Fibroblast of peridontal ligament (primary cell): ENCODE data around the gene IL20.

Experiments
- DNase-seq: peaks from one replicate; pipeline ENCODE4 v3.0.0-alpha.2; 2010; ENCODE audit errors: extremely low read depth

Gene IL20

GRCh38 chr1:206878456-206878855 is 13.0 kb downstream of the IL20 start:
- no peak for DNase-seq

GRCh38 chr1:206880314-206880713 is 14.9 kb downstream of the IL20 start:
- no peak for DNase-seq

- DNase-seq: no peak
Measured at GRCh38 chr1:206882555-206882954, 17.1 kb downstream of the IL20 start.

GRCh38 chr1:206883160-206883559 is 17.7 kb downstream of the IL20 start:
- DNase-seq: peak; percentile 56

GRCh38 chr1:206883876-206884275 is 18.5 kb downstream of the IL20 start:
- DNase-seq: no peak

GRCh38 chr1:206885341-206886060 is 20.1 kb downstream of the IL20 start:
- DNase-seq: peak; percentile 64

- DNase-seq: no peak
Measured at GRCh38 chr1:206886831-206887230, 21.4 kb downstream of the IL20 start.

- DNase-seq: no peak
Measured at GRCh38 chr1:206887701-206888100, 22.3 kb downstream of the IL20 start.

GRCh38 chr1:206890125-206891060 is 25.0 kb downstream of the IL20 start:
- peak; percentile 65 for DNase-seq

- DNase-seq: no peak
Measured at GRCh38 chr1:206891412-206891811, 26.0 kb downstream of the IL20 start.

- DNase-seq: peak; percentile 79
Measured at GRCh38 chr1:206892351-206892984, 27.0 kb downstream of the IL20 start.

GRCh38 chr1:206893380-206893779 is 28.0 kb downstream of the IL20 start:
- DNase-seq: no peak

- DNase-seq: no peak
Measured at GRCh38 chr1:206895325-206895724, 29.9 kb downstream of the IL20 start.

- peak; percentile 74 for DNase-seq
Measured at GRCh38 chr1:206895837-206896242, 30.4 kb downstream of the IL20 start.

GRCh38 chr1:206896261-206896660 is 30.8 kb downstream of the IL20 start:
- DNase-seq: peak; percentile 79

GRCh38 chr1:206897175-206897574 is 31.8 kb downstream of the IL20 start, which contains the start of gene IL24:
IL24 (plus strand) TSS chr1:206897443; CDS start chr1:206897833, 390 bp downstream.
- no peak for DNase-seq

GRCh38 chr1:206898089-206898914 is 32.9 kb downstream of the IL20 start:
- peak; percentile 81 for DNase-seq

GRCh38 chr1:206898915-206899431 is 33.5 kb downstream of the IL20 start:
- DNase-seq: no peak

GRCh38 chr1:206899717-206900116 is 34.3 kb downstream of the IL20 start:
- no peak for DNase-seq

GRCh38 chr1:206900149-206900548 is 34.7 kb downstream of the IL20 start:
- DNase-seq: no peak

GRCh38 chr1:206901944-206902343 is 36.5 kb downstream of the IL20 start:
- no peak for DNase-seq
